ENCODE measurements around the gene SALL3. TPM values are rescaled to one million over a fixed set of nuclear protein-coding genes. Genes with fewer than 3 reads are reported as not detected.

Gene SALL3
- total and polyA plus RNA-seq, 9 donors: 0.13 to 0.15 TPM; not detected in 7

GRCh38 chr18:78965917-78966792 is 13.5 kb upstream of the SALL3 start:
- no peaks in the 10 kb centered on the region for H3K9me3 ChIP-seq
- no peaks in the 10 kb centered on the region for H3K36me3 ChIP-seq
- H3K27ac ChIP-seq: no peak overlapping the region
- WGBS, 3 donors: 78 to 80% (median 79%) methylated on average over 16 to 18 of the region's 18 CpGs
- no peak for TF ChIP-seq POLR2A (IDR thresholded peaks at IDR 0.05)
- TF ChIP-seq CTCF (IDR thresholded peaks at IDR 0.05): no peak
- no peak for TF ChIP-seq EP300 (IDR thresholded peaks at IDR 0.05)
- intact Hi-C loops (cut with DNase I): no loop called here
- no peaks in the 10 kb centered on the region for H3K27me3 ChIP-seq
- no peak overlapping the region for H3K4me3 ChIP-seq
- no peak for DNase-seq
- no peaks in the 10 kb centered on the region for H3K4me1 ChIP-seq (ENCODE audit: insufficient read depth)

- H3K36me3 ChIP-seq: no peaks in the 10 kb centered on the region
- no peaks in the 10 kb centered on the region for H3K27me3 ChIP-seq
- 23 to 51% (median 38%) methylated on average over 1 of the region's 1 CpG for WGBS, 3 donors
- intact Hi-C loops (cut with DNase I): no loop called here
- H3K27ac ChIP-seq: no peak overlapping the region
- H3K4me1 ChIP-seq (ENCODE audit: insufficient read depth): no peaks in the 10 kb centered on the region
- DNase-seq: no peak
- H3K9me3 ChIP-seq: no peaks in the 10 kb centered on the region
- no peak overlapping the region for H3K4me3 ChIP-seq
- TF ChIP-seq CTCF (IDR thresholded peaks at IDR 0.05) (no peak), EP300 (IDR thresholded peaks at IDR 0.05) (no peak), POLR2A (IDR thresholded peaks at IDR 0.05) (no peak)
These were observed 12.9 kb upstream of the SALL3 start for GRCh38 chr18:78966793-78967106.

GRCh38 chr18:78967692-78968091 is 11.9 kb upstream of the SALL3 start:
- no peak overlapping the region for H3K27ac ChIP-seq
- no peak for TF ChIP-seq POLR2A (IDR thresholded peaks at IDR 0.05)
- no peak for DNase-seq
- H3K4me1 ChIP-seq (ENCODE audit: insufficient read depth): no peaks in the 10 kb centered on the region
- no peaks in the 10 kb centered on the region for H3K27me3 ChIP-seq
- no peaks in the 10 kb centered on the region for H3K36me3 ChIP-seq
- intact Hi-C loops (cut with DNase I): no loop called here
- no peaks in the 10 kb centered on the region for H3K9me3 ChIP-seq
- H3K4me3 ChIP-seq: no peak overlapping the region
- WGBS, 3 donors: 80 to 83% (median 83%) methylated on average over 6 of the region's 6 CpGs

- H3K27me3 ChIP-seq: no peaks in the 10 kb centered on the region
- H3K27ac ChIP-seq: no peak overlapping the region
- no peaks in the 10 kb centered on the region for H3K9me3 ChIP-seq
- no peaks in the 10 kb centered on the region for H3K36me3 ChIP-seq
- intact Hi-C loops (cut with DNase I): no loop called here
- no peak for TF ChIP-seq EP300 (IDR thresholded peaks at IDR 0.05)
- TF ChIP-seq POLR2A (IDR thresholded peaks at IDR 0.05): no peak
- TF ChIP-seq CTCF (IDR thresholded peaks at IDR 0.05): no peak
- 86 to 87% (median 86%) methylated on average over 20 of the region's 20 CpGs for WGBS, 3 donors
- no peaks in the 10 kb centered on the region for H3K4me1 ChIP-seq (ENCODE audit: insufficient read depth)
- H3K4me3 ChIP-seq: no peak overlapping the region
- DNase-seq: no peak
These were observed 9.9 kb upstream of the SALL3 start for GRCh38 chr18:78969574-78970315.

All from ovary (tissue), 9 donors.